ENCODE data around the gene ZFTA. TPM values are rescaled to one million over a fixed set of nuclear protein-coding genes. Genes with fewer than 3 reads are reported as not detected.

The ZFTA gene
- polyA plus RNA-seq, 2 donors: 2.6 to 3.3 TPM

DNA sequence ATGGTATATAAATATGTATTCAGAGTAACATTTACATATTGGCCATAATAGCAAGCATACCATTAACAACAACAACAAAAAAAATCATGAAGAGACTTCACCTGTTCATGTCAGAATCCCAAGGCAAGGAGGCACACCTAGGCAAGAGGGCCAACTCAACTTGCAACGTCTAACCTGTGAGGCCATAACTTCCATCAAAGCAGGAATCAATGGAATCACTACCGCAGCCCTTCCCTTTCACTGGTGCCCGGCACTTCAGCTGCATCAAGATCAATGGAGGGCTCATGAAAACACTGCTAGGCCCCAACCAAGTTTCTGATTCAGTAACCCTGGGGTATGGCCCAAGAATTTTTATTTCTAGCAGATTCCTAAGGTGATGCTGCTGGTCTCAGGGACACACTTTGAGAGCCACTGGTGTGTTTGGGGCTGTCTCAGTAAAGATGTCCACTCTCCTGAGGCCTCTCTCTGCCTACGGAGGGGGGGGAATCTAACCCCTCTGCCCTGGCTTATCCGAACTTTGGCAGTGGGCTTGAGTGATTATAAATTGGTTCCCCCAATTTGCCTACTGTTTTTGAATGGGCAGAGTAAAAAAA is 8.0 kb downstream of the ZFTA start:
- 76% methylated on average over 5 of the region's 5 CpGs for WGBS, 2 donors
- Histone ChIP-seq H3K36me3 (ENCODE audit: control insufficient read depth in 2 of 2, insufficient read depth in 2 of 2, low read length in 1 of 2) (peaks cover 3% of the 10 kb centered on the region in 2 donors), H3K27ac (ENCODE audit: low read depth in 2 of 2, low read length in 1 of 2) (no peak overlapping the region), H3K4me3 (ENCODE audit: low read depth in 1 of 2, low read length in 2 of 2) (no peak overlapping the region), H3K4me1 (ENCODE audit: control insufficient read depth in 2 of 2, insufficient read depth in 2 of 2, low read length in 1 of 2) (peaks cover 3 to 4% of the 10 kb centered on the region in 2 donors), H3K9me3 (ENCODE audit: control insufficient read depth in 2 of 2, insufficient read depth in 1 of 2, low read depth in 1 of 2, low read length in 1 of 2) (no peaks in the 10 kb centered on the region), H3K27me3 (ENCODE audit: control insufficient read depth in 1 of 2, insufficient read depth in 2 of 2, low read length in 2 of 2) (no peaks in the 10 kb centered on the region)

DNA sequence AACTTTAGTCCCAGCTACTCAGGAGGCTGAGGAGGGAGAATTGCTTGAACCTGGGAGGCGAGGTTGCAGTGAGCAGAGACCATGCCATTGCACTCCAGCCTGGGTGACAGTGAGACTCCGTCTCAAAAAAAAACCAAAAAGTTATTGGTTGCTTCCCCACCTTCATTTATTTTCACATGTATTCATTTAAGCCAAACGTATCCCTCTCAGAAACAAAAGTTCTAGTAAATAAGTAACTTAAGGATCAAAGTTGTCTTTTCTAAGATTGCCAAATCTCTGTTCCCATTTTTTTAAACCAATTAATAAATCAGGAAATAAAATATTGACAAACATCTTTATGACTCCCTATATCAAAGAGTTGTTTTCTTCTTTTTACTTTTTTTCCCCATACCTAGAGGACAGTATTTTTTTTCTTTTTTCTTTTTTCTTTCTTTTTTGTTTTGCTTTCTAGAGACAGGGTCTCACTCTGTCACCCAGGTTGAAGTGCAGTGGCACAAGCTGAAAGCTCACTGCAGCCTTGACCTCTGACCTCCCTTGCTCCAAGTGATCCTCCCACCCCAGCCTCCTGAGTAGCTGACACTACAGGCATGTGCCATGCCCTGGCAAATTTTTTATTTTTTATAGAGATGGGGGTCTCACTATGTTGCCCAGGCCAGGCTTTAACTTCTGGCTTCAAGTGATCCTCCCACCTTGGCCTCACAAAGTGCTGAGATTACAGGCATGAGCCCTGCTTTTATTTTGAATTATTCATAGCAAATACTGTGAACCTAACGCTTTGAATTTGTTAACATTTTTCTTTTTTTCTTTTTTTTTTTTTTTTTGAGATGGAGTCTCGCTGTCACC is 11.4 kb downstream of the ZFTA start:
- H3K4me1 ChIP-seq (ENCODE audit: control insufficient read depth in 2 of 2, insufficient read depth in 2 of 2, low read length in 1 of 2): peaks cover 0 to 3% of the 10 kb centered on the region in 2 donors
- no peaks in the 10 kb centered on the region for H3K9me3 ChIP-seq (ENCODE audit: control insufficient read depth in 2 of 2, insufficient read depth in 1 of 2, low read depth in 1 of 2, low read length in 1 of 2)
- no peaks in the 10 kb centered on the region for H3K27me3 ChIP-seq (ENCODE audit: control insufficient read depth in 1 of 2, insufficient read depth in 2 of 2, low read length in 2 of 2)
- no peak overlapping the region for H3K27ac ChIP-seq (ENCODE audit: low read depth in 2 of 2, low read length in 1 of 2)
- H3K36me3 ChIP-seq (ENCODE audit: control insufficient read depth in 2 of 2, insufficient read depth in 2 of 2, low read length in 1 of 2): peaks cover 2 to 6% of the 10 kb centered on the region in 2 donors
- H3K4me3 ChIP-seq (ENCODE audit: low read depth in 1 of 2, low read length in 2 of 2): no peak overlapping the region
- WGBS, 2 donors: 83 to 90% methylated on average over 5 of the region's 5 CpGs

- no peaks in the 10 kb centered on the region for H3K27me3 ChIP-seq (ENCODE audit: control insufficient read depth in 1 of 2, insufficient read depth in 2 of 2, low read length in 2 of 2)
- no peak overlapping the region for H3K27ac ChIP-seq (ENCODE audit: low read depth in 2 of 2, low read length in 1 of 2)
- H3K36me3 ChIP-seq (ENCODE audit: control insufficient read depth in 2 of 2, insufficient read depth in 2 of 2, low read length in 1 of 2): peaks cover 2 to 4% of the 10 kb centered on the region in 2 donors
- no peaks in the 10 kb centered on the region for H3K9me3 ChIP-seq (ENCODE audit: control insufficient read depth in 2 of 2, insufficient read depth in 1 of 2, low read depth in 1 of 2, low read length in 1 of 2)
- no peak overlapping the region for H3K4me3 ChIP-seq (ENCODE audit: low read depth in 1 of 2, low read length in 2 of 2)
- no peaks in the 10 kb centered on the region for H3K4me1 ChIP-seq (ENCODE audit: control insufficient read depth in 2 of 2, insufficient read depth in 2 of 2, low read length in 1 of 2)
- WGBS, 2 donors: 93% methylated on average over 4 of the region's 4 CpGs
Observed at GRCh38 chr11:63749624-63750023, 19.0 kb downstream of the ZFTA start.

DNA sequence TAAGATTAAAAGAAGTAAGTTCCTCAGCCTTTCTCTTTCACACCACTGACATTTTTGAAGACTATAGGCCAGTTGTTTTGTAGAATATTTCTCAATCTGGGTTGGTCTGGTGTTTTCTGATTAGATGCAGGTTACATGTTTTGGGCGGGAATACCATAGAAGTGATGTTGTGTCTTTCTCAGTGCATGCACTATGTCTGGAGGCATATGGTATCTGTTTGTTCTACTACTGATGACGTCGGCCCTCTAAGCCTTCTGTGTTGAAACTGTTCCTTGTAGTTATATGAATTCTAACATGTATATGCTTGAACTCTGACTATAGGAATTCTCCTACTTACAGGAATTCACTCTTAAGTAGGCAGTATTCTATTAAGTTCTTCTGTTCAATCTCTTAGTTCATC is 21.6 kb downstream of the ZFTA start:
- Histone ChIP-seq H3K4me1 (ENCODE audit: control insufficient read depth in 2 of 2, insufficient read depth in 2 of 2, low read length in 1 of 2) (no peaks in the 10 kb centered on the region), H3K27ac (ENCODE audit: low read depth in 2 of 2, low read length in 1 of 2) (no peak overlapping the region), H3K4me3 (ENCODE audit: low read depth in 1 of 2, low read length in 2 of 2) (no peak overlapping the region), H3K9me3 (ENCODE audit: control insufficient read depth in 2 of 2, insufficient read depth in 1 of 2, low read depth in 1 of 2, low read length in 1 of 2) (no peaks in the 10 kb centered on the region), H3K36me3 (ENCODE audit: control insufficient read depth in 2 of 2, insufficient read depth in 2 of 2, low read length in 1 of 2) (peaks cover 0 to 2% of the 10 kb centered on the region in 2 donors), H3K27me3 (ENCODE audit: control insufficient read depth in 1 of 2, insufficient read depth in 2 of 2, low read length in 2 of 2) (no peaks in the 10 kb centered on the region)
- WGBS, 2 donors: 58 to 68% methylated on average over 3 of the region's 3 CpGs

DNA sequence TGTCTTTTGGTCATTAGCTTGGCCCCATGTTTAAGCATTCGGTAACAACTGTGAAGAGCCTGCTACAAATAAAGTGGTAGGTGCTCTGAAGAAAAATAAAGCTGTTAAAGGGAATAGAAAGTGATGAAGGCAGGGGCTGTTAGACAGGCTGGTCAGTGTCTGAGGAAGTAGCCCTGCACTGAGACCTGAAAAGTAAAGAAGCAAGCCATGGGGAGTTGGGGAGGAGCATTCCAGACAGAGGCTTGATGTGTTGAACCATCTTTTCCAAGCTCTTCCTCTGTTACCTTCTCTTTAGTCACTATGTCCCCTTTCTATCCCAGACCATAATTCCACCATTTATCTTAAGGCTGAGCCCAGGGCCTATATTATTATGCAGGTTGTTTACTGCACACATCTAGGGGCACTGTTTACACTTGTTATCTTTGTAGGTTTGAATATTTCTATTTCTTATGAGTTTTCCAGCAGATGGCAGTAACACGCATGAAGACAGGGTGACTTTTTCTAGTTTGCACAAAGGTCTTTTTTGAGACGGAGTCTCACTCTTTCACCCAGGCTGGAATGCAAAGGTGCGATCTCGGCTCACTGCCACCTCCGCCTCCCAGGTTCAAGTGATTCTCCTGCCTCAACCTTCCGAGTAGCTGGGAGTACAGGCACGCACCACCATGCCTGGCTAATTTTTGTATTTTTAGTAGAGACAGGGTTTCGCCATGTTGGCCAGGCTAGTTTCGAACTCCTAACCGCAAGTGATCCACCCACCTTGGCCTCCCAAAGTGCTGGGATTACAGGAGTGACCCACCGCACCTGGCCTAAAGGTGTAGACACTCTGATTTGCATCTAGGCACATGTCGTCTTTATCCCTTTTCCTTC is 23.0 kb downstream of the ZFTA start:
- H3K4me3 ChIP-seq (ENCODE audit: low read depth in 1 of 2, low read length in 2 of 2): no peak overlapping the region
- no peaks in the 10 kb centered on the region for H3K36me3 ChIP-seq (ENCODE audit: control insufficient read depth in 2 of 2, insufficient read depth in 2 of 2, low read length in 1 of 2)
- H3K27me3 ChIP-seq (ENCODE audit: control insufficient read depth in 1 of 2, insufficient read depth in 2 of 2, low read length in 2 of 2): no peaks in the 10 kb centered on the region
- 76 to 87% methylated on average over 13 of the region's 13 CpGs for WGBS, 2 donors
- no peaks in the 10 kb centered on the region for H3K4me1 ChIP-seq (ENCODE audit: control insufficient read depth in 2 of 2, insufficient read depth in 2 of 2, low read length in 1 of 2)
- H3K9me3 ChIP-seq (ENCODE audit: control insufficient read depth in 2 of 2, insufficient read depth in 1 of 2, low read depth in 1 of 2, low read length in 1 of 2): no peaks in the 10 kb centered on the region
- no peak overlapping the region for H3K27ac ChIP-seq (ENCODE audit: low read depth in 2 of 2, low read length in 1 of 2)

- Histone ChIP-seq H3K9me3 (ENCODE audit: control insufficient read depth in 2 of 2, insufficient read depth in 1 of 2, low read depth in 1 of 2, low read length in 1 of 2) (no peaks in the 10 kb centered on the region), H3K36me3 (ENCODE audit: control insufficient read depth in 2 of 2, insufficient read depth in 2 of 2, low read length in 1 of 2) (no peaks in the 10 kb centered on the region), H3K27me3 (ENCODE audit: control insufficient read depth in 1 of 2, insufficient read depth in 2 of 2, low read length in 2 of 2) (no peaks in the 10 kb centered on the region), H3K27ac (ENCODE audit: low read depth in 2 of 2, low read length in 1 of 2) (no peak overlapping the region), H3K4me1 (ENCODE audit: control insufficient read depth in 2 of 2, insufficient read depth in 2 of 2, low read length in 1 of 2) (no peaks in the 10 kb centered on the region), H3K4me3 (ENCODE audit: low read depth in 1 of 2, low read length in 2 of 2) (no peak overlapping the region)
- WGBS, 2 donors: 19 to 21% methylated on average over 8 of the region's 8 CpGs
Observed at GRCh38 chr11:63738720-63739360, 29.7 kb downstream of the ZFTA start.

DNA sequence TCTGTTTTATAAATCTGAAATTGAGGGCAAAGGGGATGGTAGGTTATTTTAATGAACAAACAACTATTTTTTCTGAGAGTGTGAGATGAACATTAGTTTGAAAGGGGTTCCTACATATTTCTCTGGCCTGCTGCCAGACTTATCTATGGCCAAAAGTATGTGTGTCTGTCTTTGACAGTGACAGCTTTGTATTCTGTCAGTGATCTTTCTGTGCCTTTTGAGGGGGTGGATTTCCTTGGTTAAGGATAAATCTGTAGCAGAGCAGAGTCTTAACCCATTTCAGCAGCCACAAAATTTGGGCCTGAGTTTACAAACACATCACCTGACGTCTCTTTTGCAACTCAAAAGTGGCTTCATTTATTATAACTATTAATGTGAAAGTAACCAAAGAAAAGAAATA is 30.9 kb downstream of the ZFTA start:
- Histone ChIP-seq H3K4me1 (ENCODE audit: control insufficient read depth in 2 of 2, insufficient read depth in 2 of 2, low read length in 1 of 2) (no peaks in the 10 kb centered on the region), H3K27ac (ENCODE audit: low read depth in 2 of 2, low read length in 1 of 2) (no peak overlapping the region), H3K36me3 (ENCODE audit: control insufficient read depth in 2 of 2, insufficient read depth in 2 of 2, low read length in 1 of 2) (no peaks in the 10 kb centered on the region), H3K27me3 (ENCODE audit: control insufficient read depth in 1 of 2, insufficient read depth in 2 of 2, low read length in 2 of 2) (no peaks in the 10 kb centered on the region), H3K9me3 (ENCODE audit: control insufficient read depth in 2 of 2, insufficient read depth in 1 of 2, low read depth in 1 of 2, low read length in 1 of 2) (no peaks in the 10 kb centered on the region), H3K4me3 (ENCODE audit: low read depth in 1 of 2, low read length in 2 of 2) (no peak overlapping the region)
- WGBS, 2 donors: 71 to 80% methylated on average over 1 of the region's 1 CpG

- 97 to 99% methylated on average over 4 of the region's 4 CpGs for WGBS, 2 donors
- Histone ChIP-seq H3K9me3 (ENCODE audit: control insufficient read depth in 2 of 2, insufficient read depth in 1 of 2, low read depth in 1 of 2, low read length in 1 of 2) (no peaks in the 10 kb centered on the region), H3K4me3 (ENCODE audit: low read depth in 1 of 2, low read length in 2 of 2) (no peak overlapping the region), H3K27me3 (ENCODE audit: control insufficient read depth in 1 of 2, insufficient read depth in 2 of 2, low read length in 2 of 2) (no peaks in the 10 kb centered on the region), H3K4me1 (ENCODE audit: control insufficient read depth in 2 of 2, insufficient read depth in 2 of 2, low read length in 1 of 2) (no peaks in the 10 kb centered on the region), H3K27ac (ENCODE audit: low read depth in 2 of 2, low read length in 1 of 2) (no peak overlapping the region), H3K36me3 (ENCODE audit: control insufficient read depth in 2 of 2, insufficient read depth in 2 of 2, low read length in 1 of 2) (no peaks in the 10 kb centered on the region)
Observed at GRCh38 chr11:63736864-63737263, 31.7 kb downstream of the ZFTA start.

- WGBS, 2 donors: 83 to 84% methylated on average over 3 of the region's 3 CpGs
- Histone ChIP-seq H3K4me3 (ENCODE audit: low read depth in 1 of 2, low read length in 2 of 2) (no peak overlapping the region), H3K27me3 (ENCODE audit: control insufficient read depth in 1 of 2, insufficient read depth in 2 of 2, low read length in 2 of 2) (no peaks in the 10 kb centered on the region), H3K4me1 (ENCODE audit: control insufficient read depth in 2 of 2, insufficient read depth in 2 of 2, low read length in 1 of 2) (no peaks in the 10 kb centered on the region), H3K36me3 (ENCODE audit: control insufficient read depth in 2 of 2, insufficient read depth in 2 of 2, low read length in 1 of 2) (no peaks in the 10 kb centered on the region), H3K9me3 (ENCODE audit: control insufficient read depth in 2 of 2, insufficient read depth in 1 of 2, low read depth in 1 of 2, low read length in 1 of 2) (no peaks in the 10 kb centered on the region), H3K27ac (ENCODE audit: low read depth in 2 of 2, low read length in 1 of 2) (no peak overlapping the region)
Observed at GRCh38 chr11:63729326-63729725, 39.2 kb downstream of the ZFTA start.

Measured in esophagus (tissue), 2 donors.